Stimulated activated CD4-positive, alpha-beta T cell treated with anti-CD3 and anti-CD28 coated beads, TNF-alpha, amount 100 ng/mL, for 48 hours (primary cell): ENCODE measurements around the gene ASB15.
"Not testable (repeated sequence)": the region's sequence is repeated elsewhere in the genome, so short reads cannot be mapped to it uniquely, and the experiment has no call there.

Experiments used
- DNase-seq, 3 donors: peaks; one replicate each; pipeline ENCODE4 v3.0.0-alpha.2; 2020; ENCODE audit warnings: low read depth in 3 of 3

Gene ASB15

GRCh38 chr7:123601530-123601929, at the start of gene ASB15:
Gene ASB15, plus strand, starts transcription at chr7:123601821. Its CDS starts 12,682 bp downstream, at chr7:123614503.
- DNase-seq: no peak

GRCh38 chr7:123552134-123552533, 49.5 kb upstream of the ASB15 start:
- not testable (repeated sequence) for DNase-seq

GRCh38 chr7:123552641-123553040, 49.0 kb upstream of the ASB15 start:
- no peak for DNase-seq

GRCh38 chr7:123553159-123553558, 48.5 kb upstream of the ASB15 start:
- no peak for DNase-seq

- DNase-seq: no peak
These were observed 46.1 kb upstream of the ASB15 start for GRCh38 chr7:123555484-123555883.

- DNase-seq: no peak
These were observed 44.6 kb upstream of the ASB15 start for GRCh38 chr7:123557016-123557397.

- peak; percentile 93 to 94 (median 93) for DNase-seq
These were observed 44.0 kb upstream of the ASB15 start, which contains the start of gene NDUFA5 for GRCh38 chr7:123557398-123558288. Gene NDUFA5, minus strand, starts transcription at chr7:123557818. Its CDS starts 23 bp downstream, at chr7:123557795.

GRCh38 chr7:123558289-123558874, 43.2 kb upstream of the ASB15 start:
- DNase-seq: no peak

- DNase-seq: no peak
These were observed 39.5 kb upstream of the ASB15 start for GRCh38 chr7:123562121-123562520.

GRCh38 chr7:123569352-123570010, 32.1 kb upstream of the ASB15 start:
- DNase-seq: no peak

GRCh38 chr7:123570390-123571182, 31.0 kb upstream of the ASB15 start:
- no peak for DNase-seq

- DNase-seq: no peak
These were observed 30.4 kb upstream of the ASB15 start for GRCh38 chr7:123571187-123571586.

GRCh38 chr7:123571684-123572083, 29.9 kb upstream of the ASB15 start:
- DNase-seq: no peak

GRCh38 chr7:123573341-123573740, 28.3 kb upstream of the ASB15 start:
- DNase-seq: no peak

- no peak for DNase-seq
These were observed 27.6 kb upstream of the ASB15 start for GRCh38 chr7:123573896-123574467.

GRCh38 chr7:123579416-123579815, 22.2 kb upstream of the ASB15 start:
- DNase-seq: no peak

GRCh38 chr7:123580406-123581161, 21.0 kb upstream of the ASB15 start:
- DNase-seq: no peak

GRCh38 chr7:123581162-123581459, 20.5 kb upstream of the ASB15 start:
- DNase-seq: no peak

GRCh38 chr7:123583821-123584220, 17.8 kb upstream of the ASB15 start:
- DNase-seq: no peak

- no peak for DNase-seq
These were observed 13.2 kb upstream of the ASB15 start for GRCh38 chr7:123588376-123588775.

GRCh38 chr7:123594813-123595241, 6.8 kb upstream of the ASB15 start:
- DNase-seq: no peak
